GM21786 (cell line): Measurements from ENCODE around the gene TSC22D4.
A peak's percentile ranks its signal among the peaks of the same experiment; 100 is the strongest.
"Not testable (repeated sequence)": the region's sequence is repeated elsewhere in the genome, so short reads cannot be mapped to it uniquely, and the experiment has no call there.

Experiments
- ATAC-seq: cut with Tn5 transposase; IDR thresholded peaks from one replicate; pipeline ENCODE4 v1.9.1; 2021; ENCODE audit not compliant: unreplicated experiment

TSC22D4 gene

GRCh38 chr7:100478958-100479660, at the start of gene TSC22D4:
Gene TSC22D4 (minus strand): TSS chr7:100479214. CDS start chr7:100478038, 1,176 bp downstream.
- peak; percentile 54 for ATAC-seq

GRCh38 chr7:100528108-100528866, 49.3 kb upstream of the TSC22D4 start:
- not testable (repeated sequence) for ATAC-seq

- ATAC-seq = not testable (repeated sequence)
Measured at GRCh38 chr7:100523192-100523591, 44.2 kb upstream of the TSC22D4 start.

GRCh38 chr7:100521909-100522593, 43.0 kb upstream of the TSC22D4 start:
- not testable (repeated sequence) for ATAC-seq

GRCh38 chr7:100521076-100521475, 42.1 kb upstream of the TSC22D4 start:
- no peak for ATAC-seq

- no peak for ATAC-seq
Measured at GRCh38 chr7:100520138-100520537, 41.1 kb upstream of the TSC22D4 start.

GRCh38 chr7:100519580-100519979, 40.6 kb upstream of the TSC22D4 start:
- ATAC-seq = no peak

- ATAC-seq = no peak
Measured at GRCh38 chr7:100517305-100517704, 38.3 kb upstream of the TSC22D4 start.

- ATAC-seq = no peak
Measured at GRCh38 chr7:100516135-100516812, 37.3 kb upstream of the TSC22D4 start.

- no peak for ATAC-seq
Measured at GRCh38 chr7:100515072-100515532, 36.1 kb upstream of the TSC22D4 start.

- no peak for ATAC-seq
Measured at GRCh38 chr7:100513212-100513810, 34.3 kb upstream of the TSC22D4 start.

GRCh38 chr7:100510437-100511239, 31.6 kb upstream of the TSC22D4 start:
- ATAC-seq = no peak

- no peak for ATAC-seq
Measured at GRCh38 chr7:100509231-100509630, 30.2 kb upstream of the TSC22D4 start.

GRCh38 chr7:100506356-100506923, 27.4 kb upstream of the TSC22D4 start:
- ATAC-seq = no peak

- ATAC-seq = no peak
Measured at GRCh38 chr7:100504887-100505611, 26.0 kb upstream of the TSC22D4 start.

GRCh38 chr7:100504031-100504430, 25.0 kb upstream of the TSC22D4 start:
- ATAC-seq = not testable (repeated sequence)

- ATAC-seq = not testable (repeated sequence)
Measured at GRCh38 chr7:100500743-100501142, 21.7 kb upstream of the TSC22D4 start.

GRCh38 chr7:100496509-100496908, 17.5 kb upstream of the TSC22D4 start:
- no peak for ATAC-seq
